ENCODE results near the gene ZC3H12C.
A peak's percentile ranks its signal among the peaks of the same experiment; 100 is the strongest.

The ZC3H12C gene

GRCh38 chr11:110071197-110071596 is 22.0 kb upstream of the ZC3H12C start:
- no peak for ATAC-seq (ENCODE audit: low read depth)

GRCh38 chr11:110072930-110073329 is 20.3 kb upstream of the ZC3H12C start:
- no peak for ATAC-seq (ENCODE audit: low read depth)
- H3K4me1 ChIP-seq (ENCODE audit: insufficient read depth, poor library complexity, severe bottlenecking), result peaks cover 48% of the 10 kb centered on the region

More at GRCh38 chr11:110071197-110071596, 22.0 kb upstream of the ZC3H12C start:
- no peak overlapping the region for H3K4me3 ChIP-seq (ENCODE audit: severe bottlenecking)
- H3K27me3 ChIP-seq (ENCODE audit: insufficient read depth, poor library complexity, severe bottlenecking), result no peaks in the 10 kb centered on the region
- H3K36me3 ChIP-seq (ENCODE audit: low read depth), result no peaks in the 10 kb centered on the region
- H3K4me1 ChIP-seq (ENCODE audit: insufficient read depth, poor library complexity, severe bottlenecking), result peaks cover 31% of the 10 kb centered on the region
- no peak overlapping the region for H3K27ac ChIP-seq (ENCODE audit: poor library complexity, severe bottlenecking)
- H3K9me3 ChIP-seq (ENCODE audit: severe bottlenecking), result no peaks in the 10 kb centered on the region
- no peak for DNase-seq (ENCODE audit: low spot score)
- no peak for TF ChIP-seq CTCF (IDR thresholded peaks at IDR 0.05; ENCODE audit: poor library complexity, severe bottlenecking)

GRCh38 chr11:110074499-110074898 is 18.7 kb upstream of the ZC3H12C start:
- no peaks in the 10 kb centered on the region for H3K27me3 ChIP-seq (ENCODE audit: insufficient read depth, poor library complexity, severe bottlenecking)
- H3K36me3 ChIP-seq (ENCODE audit: low read depth), result no peaks in the 10 kb centered on the region
- H3K4me1 ChIP-seq (ENCODE audit: insufficient read depth, poor library complexity, severe bottlenecking), result peaks cover 49% of the 10 kb centered on the region
- TF ChIP-seq CTCF (IDR thresholded peaks at IDR 0.05; ENCODE audit: poor library complexity, severe bottlenecking), result no peak
- no peaks in the 10 kb centered on the region for H3K9me3 ChIP-seq (ENCODE audit: severe bottlenecking)
- no peak for DNase-seq (ENCODE audit: low spot score)
- no peak overlapping the region for H3K4me3 ChIP-seq (ENCODE audit: severe bottlenecking)
- no peak overlapping the region for H3K27ac ChIP-seq (ENCODE audit: poor library complexity, severe bottlenecking)
- ATAC-seq (ENCODE audit: low read depth), result no peak

More at GRCh38 chr11:110072930-110073329, 20.3 kb upstream of the ZC3H12C start:
- TF ChIP-seq CTCF (IDR thresholded peaks at IDR 0.05; ENCODE audit: poor library complexity, severe bottlenecking), result no peak
- H3K27ac ChIP-seq (ENCODE audit: poor library complexity, severe bottlenecking), result no peak overlapping the region
- no peak overlapping the region for H3K4me3 ChIP-seq (ENCODE audit: severe bottlenecking)
- no peaks in the 10 kb centered on the region for H3K27me3 ChIP-seq (ENCODE audit: insufficient read depth, poor library complexity, severe bottlenecking)
- H3K9me3 ChIP-seq (ENCODE audit: severe bottlenecking), result no peaks in the 10 kb centered on the region
- no peak for DNase-seq (ENCODE audit: low spot score)
- H3K36me3 ChIP-seq (ENCODE audit: low read depth), result no peaks in the 10 kb centered on the region

- no peak for TF ChIP-seq CTCF (IDR thresholded peaks at IDR 0.05; ENCODE audit: poor library complexity, severe bottlenecking)
- Histone ChIP-seq H3K36me3 (ENCODE audit: low read depth) (no peaks in the 10 kb centered on the region), H3K9me3 (ENCODE audit: severe bottlenecking) (no peaks in the 10 kb centered on the region), H3K4me1 (ENCODE audit: insufficient read depth, poor library complexity, severe bottlenecking) (peaks cover 41% of the 10 kb centered on the region), H3K27me3 (ENCODE audit: insufficient read depth, poor library complexity, severe bottlenecking) (no peaks in the 10 kb centered on the region), H3K4me3 (ENCODE audit: severe bottlenecking) (no peak overlapping the region), H3K27ac (ENCODE audit: poor library complexity, severe bottlenecking) (peak overlapping the region; percentile 71)
- ATAC-seq (ENCODE audit: low read depth) (no peak), DNase-seq (ENCODE audit: low spot score) (no peak)
Observed at GRCh38 chr11:110075105-110075846, 17.9 kb upstream of the ZC3H12C start.

- ATAC-seq (ENCODE audit: low read depth) (no peak), DNase-seq (ENCODE audit: low spot score) (no peak)
- H3K27me3 ChIP-seq (ENCODE audit: insufficient read depth, poor library complexity, severe bottlenecking), result no peaks in the 10 kb centered on the region
- no peak overlapping the region for H3K4me3 ChIP-seq (ENCODE audit: severe bottlenecking)
- TF ChIP-seq CTCF (IDR thresholded peaks at IDR 0.05; ENCODE audit: poor library complexity, severe bottlenecking), result no peak
- H3K27ac ChIP-seq (ENCODE audit: poor library complexity, severe bottlenecking), result peak overlapping the region; percentile 71
- H3K36me3 ChIP-seq (ENCODE audit: low read depth), result no peaks in the 10 kb centered on the region
- H3K9me3 ChIP-seq (ENCODE audit: severe bottlenecking), result no peaks in the 10 kb centered on the region
- H3K4me1 ChIP-seq (ENCODE audit: insufficient read depth, poor library complexity, severe bottlenecking), result peaks cover 40% of the 10 kb centered on the region
Observed at GRCh38 chr11:110075847-110076208, 17.4 kb upstream of the ZC3H12C start.

All from RWPE2 (cell line).